CD1c-positive myeloid dendritic cell (primary cell): ENCODE measurements around the gene GABPB1.

Experiments used
- DNase-seq: peaks from one replicate; pipeline ENCODE4 v3.0.0-alpha.2; 2016; ENCODE audit errors: extremely low spot score

GABPB1 gene

GRCh38 chr15:50278496-50278895, 76.5 kb downstream of the GABPB1 start:
- DNase-seq: peak; percentile 30

GRCh38 chr15:50277370-50277769, 77.6 kb downstream of the GABPB1 start:
- peak; percentile 39 for DNase-seq

- no peak for DNase-seq
Observed at GRCh38 chr15:50275908-50276307, 79.1 kb downstream of the GABPB1 start.

GRCh38 chr15:50275091-50275490, 79.9 kb downstream of the GABPB1 start:
- no peak for DNase-seq

GRCh38 chr15:50267577-50267976, 87.4 kb downstream of the GABPB1 start:
- no peak for DNase-seq

- no peak for DNase-seq
Observed at GRCh38 chr15:50265620-50266019, 89.4 kb downstream of the GABPB1 start, which contains the start of gene HDC. HDC (minus strand) TSS chr15:50265726; CDS start chr15:50265623, 103 bp downstream.

- DNase-seq: no peak
Observed at GRCh38 chr15:50262533-50262932, 92.5 kb downstream of the GABPB1 start.

GRCh38 chr15:50261981-50262380, 93.0 kb downstream of the GABPB1 start:
- no peak for DNase-seq

GRCh38 chr15:50260969-50261496, 94.0 kb downstream of the GABPB1 start:
- DNase-seq: no peak

- no peak for DNase-seq
Observed at GRCh38 chr15:50259276-50259675, 95.7 kb downstream of the GABPB1 start.

- DNase-seq: peak; percentile 38
Observed at GRCh38 chr15:50257924-50258323, 97.1 kb downstream of the GABPB1 start.

GRCh38 chr15:50257332-50257731, 97.7 kb downstream of the GABPB1 start:
- no peak for DNase-seq

- DNase-seq: no peak
Observed at GRCh38 chr15:50256188-50257041, 98.6 kb downstream of the GABPB1 start.

GRCh38 chr15:50252556-50252955, 102.4 kb downstream of the GABPB1 start:
- no peak for DNase-seq

- DNase-seq: no peak
Observed at GRCh38 chr15:50251638-50252182, 103.3 kb downstream of the GABPB1 start.

GRCh38 chr15:50250760-50251394, 104.1 kb downstream of the GABPB1 start:
- no peak for DNase-seq

GRCh38 chr15:50249704-50250103, 105.3 kb downstream of the GABPB1 start:
- DNase-seq: no peak

GRCh38 chr15:50248994-50249582, 105.9 kb downstream of the GABPB1 start:
- no peak for DNase-seq

- DNase-seq: peak; percentile 32
Observed at GRCh38 chr15:50247819-50248655, 107.0 kb downstream of the GABPB1 start.

- peak; percentile 25 for DNase-seq
Observed at GRCh38 chr15:50246631-50247030, 108.4 kb downstream of the GABPB1 start.

- DNase-seq: no peak
Observed at GRCh38 chr15:50244959-50245624, 109.9 kb downstream of the GABPB1 start.
